Osteocyte (in vitro differentiated cells): ENCODE measurements around the gene PHTF2. TPM values are rescaled to one million over a fixed set of nuclear protein-coding genes. Genes with fewer than 3 reads are reported as not detected.

Experiments
- DNase-seq: peaks from one replicate; pipeline ENCODE4 v3.0.0; 2021; ENCODE audit warnings: mixed read lengths; ENCODE audit not compliant: unreplicated experiment; ENCODE audit errors: extremely low spot score
- H3K27ac Mint-ChIP-seq: one replicate; pipeline ENCODE4 v1.8.0; 2021; ENCODE audit warnings: mild to moderate bottlenecking, mixed read lengths; ENCODE audit not compliant: unreplicated experiment
- H3K27me3 Mint-ChIP-seq: one replicate; pipeline ENCODE4 v1.8.0; 2021; ENCODE audit warnings: mixed read lengths; ENCODE audit not compliant: unreplicated experiment
- H3K36me3 Mint-ChIP-seq: one replicate; pipeline ENCODE4 v1.8.0; 2021; ENCODE audit warnings: mixed read lengths; ENCODE audit not compliant: unreplicated experiment
- H3K4me1 Mint-ChIP-seq: one replicate; pipeline ENCODE4 v1.8.0; 2021; ENCODE audit warnings: mixed read lengths; ENCODE audit not compliant: unreplicated experiment
- H3K4me3 Mint-ChIP-seq: one replicate; pipeline ENCODE4 v1.8.0; 2021; ENCODE audit warnings: mild to moderate bottlenecking, moderate library complexity, mixed read lengths; ENCODE audit not compliant: unreplicated experiment
- H3K9me3 Mint-ChIP-seq: one replicate; pipeline ENCODE4 v1.8.0; 2021; ENCODE audit warnings: mixed read lengths; ENCODE audit not compliant: unreplicated experiment
- total RNA-seq: library from RNA; stranded (reverse); gene quantifications from 2 replicates; pipeline ENCODE4 v1.2.1, GENCODE V29; 2021
- TF ChIP-seq, protein P1 (sequence below): fragments of 200-600 bp; sonication (generic); IDR thresholded peaks from 2 replicates; pipeline ENCODE4 v1.5.0; 2021; ENCODE audit warnings: antibody characterized with exemption, mild to moderate bottlenecking, moderate library complexity

The PHTF2 gene
- total RNA-seq, 1 donor from 2014 or later = 29.3 TPM

DNA sequence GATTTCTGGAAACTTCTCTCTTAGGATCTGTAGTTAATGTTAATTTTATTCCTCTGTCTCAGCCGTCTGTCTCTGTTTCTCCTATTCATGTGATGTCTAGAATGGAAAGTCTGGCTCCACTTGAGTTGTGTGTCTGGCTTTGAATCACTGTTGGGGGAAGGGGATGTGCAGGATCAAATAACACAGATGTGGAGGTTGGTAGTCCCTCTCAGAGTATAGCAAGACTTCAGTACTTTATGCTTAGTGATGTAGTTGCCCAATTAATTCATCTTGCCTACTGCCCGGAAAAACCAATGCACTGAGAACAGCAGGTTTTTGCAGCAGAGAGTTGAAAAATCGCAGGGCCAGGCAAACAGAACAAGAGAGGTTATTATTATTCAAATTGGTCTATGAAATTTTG lies 79.2 kb downstream of the PHTF2 start:
- Mint-ChIP-seq H3K4me3 (no peak overlapping the region), H3K9me3 (no peaks in the 10 kb centered on the region), H3K27me3 (no peaks in the 10 kb centered on the region), H3K27ac (no peak overlapping the region), H3K4me1 (peaks cover 2% of the 10 kb centered on the region), H3K36me3 (peaks cover 3% of the 10 kb centered on the region)
- TF ChIP-seq, protein P1, sequence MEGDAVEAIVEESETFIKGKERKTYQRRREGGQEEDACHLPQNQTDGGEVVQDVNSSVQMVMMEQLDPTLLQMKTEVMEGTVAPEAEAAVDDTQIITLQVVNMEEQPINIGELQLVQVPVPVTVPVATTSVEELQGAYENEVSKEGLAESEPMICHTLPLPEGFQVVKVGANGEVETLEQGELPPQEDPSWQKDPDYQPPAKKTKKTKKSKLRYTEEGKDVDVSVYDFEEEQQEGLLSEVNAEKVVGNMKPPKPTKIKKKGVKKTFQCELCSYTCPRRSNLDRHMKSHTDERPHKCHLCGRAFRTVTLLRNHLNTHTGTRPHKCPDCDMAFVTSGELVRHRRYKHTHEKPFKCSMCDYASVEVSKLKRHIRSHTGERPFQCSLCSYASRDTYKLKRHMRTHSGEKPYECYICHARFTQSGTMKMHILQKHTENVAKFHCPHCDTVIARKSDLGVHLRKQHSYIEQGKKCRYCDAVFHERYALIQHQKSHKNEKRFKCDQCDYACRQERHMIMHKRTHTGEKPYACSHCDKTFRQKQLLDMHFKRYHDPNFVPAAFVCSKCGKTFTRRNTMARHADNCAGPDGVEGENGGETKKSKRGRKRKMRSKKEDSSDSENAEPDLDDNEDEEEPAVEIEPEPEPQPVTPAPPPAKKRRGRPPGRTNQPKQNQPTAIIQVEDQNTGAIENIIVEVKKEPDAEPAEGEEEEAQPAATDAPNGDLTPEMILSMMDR = no peak
- DNase-seq = no peak

DNA sequence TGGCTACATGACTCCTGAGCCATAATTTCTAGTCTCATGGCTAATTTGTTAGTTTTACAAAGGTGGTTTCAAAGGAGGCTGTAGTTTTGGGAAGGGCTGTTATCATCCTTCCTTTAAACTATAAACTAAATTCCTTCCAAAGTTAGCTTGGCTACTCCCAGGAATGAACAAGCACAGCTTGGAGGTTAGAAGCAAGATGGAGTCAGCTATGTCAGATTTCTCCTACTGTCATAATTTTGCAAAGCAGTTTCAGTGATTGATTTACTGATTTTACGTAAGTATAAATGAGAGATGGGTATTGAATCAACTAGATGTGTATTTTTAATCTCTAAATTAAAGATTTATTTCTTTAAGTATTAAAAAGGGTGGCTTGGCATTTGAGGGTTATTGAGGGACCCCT lies 79.9 kb downstream of the PHTF2 start:
- Mint-ChIP-seq H3K4me3 (no peak overlapping the region), H3K4me1 (peaks cover 2% of the 10 kb centered on the region), H3K36me3 (peaks cover 3% of the 10 kb centered on the region), H3K9me3 (no peaks in the 10 kb centered on the region), H3K27ac (no peak overlapping the region), H3K27me3 (no peaks in the 10 kb centered on the region)
- no peak for DNase-seq
- TF ChIP-seq, protein P1 = no peak

DNA sequence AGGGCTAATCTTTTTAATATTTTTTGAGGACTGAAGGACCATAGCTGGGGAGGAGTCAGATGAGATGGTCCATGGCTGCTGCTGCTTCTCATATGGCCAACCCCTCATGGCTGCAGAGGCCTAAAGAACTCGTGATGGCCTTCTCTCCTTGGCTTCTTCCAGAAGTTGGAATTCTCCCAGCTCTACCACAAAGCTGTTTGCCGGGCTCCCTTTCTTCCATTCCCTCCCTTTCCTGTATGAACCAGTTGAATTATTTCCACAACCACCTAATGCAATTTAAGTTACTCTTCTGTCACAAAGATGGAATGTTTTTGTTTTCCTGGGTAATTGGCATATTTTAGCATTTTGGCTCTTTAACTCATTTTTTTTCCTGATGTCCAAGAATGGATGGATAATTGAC lies 80.7 kb downstream of the PHTF2 start:
- Mint-ChIP-seq H3K4me1 (peaks cover 2% of the 10 kb centered on the region), H3K27me3 (no peaks in the 10 kb centered on the region), H3K4me3 (no peak overlapping the region), H3K27ac (peak overlapping the region; percentile 4), H3K9me3 (no peaks in the 10 kb centered on the region), H3K36me3 (peaks cover 3% of the 10 kb centered on the region)
- TF ChIP-seq, protein P1 = no peak
- no peak for DNase-seq

DNA sequence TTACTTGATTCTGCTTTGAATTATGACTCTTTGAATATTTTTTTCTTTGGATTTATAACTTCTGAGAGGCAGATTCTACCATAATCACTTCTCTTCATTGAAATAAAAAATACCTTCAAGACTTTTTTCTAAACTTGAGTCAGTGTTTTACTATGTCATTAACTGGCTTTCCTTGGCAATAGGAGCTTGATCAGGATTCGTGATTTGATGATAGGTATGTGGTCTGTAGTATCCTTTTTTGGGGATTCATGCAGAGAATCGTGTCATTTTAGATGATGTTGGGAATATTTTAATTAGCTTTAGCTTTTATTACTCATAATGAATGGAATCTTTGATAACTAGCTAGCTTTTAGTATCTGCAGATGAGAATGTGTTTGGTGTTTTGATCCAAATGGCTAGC lies 83.3 kb downstream of the PHTF2 start:
- H3K36me3 Mint-ChIP-seq = peaks cover 3% of the 10 kb centered on the region

DNA sequence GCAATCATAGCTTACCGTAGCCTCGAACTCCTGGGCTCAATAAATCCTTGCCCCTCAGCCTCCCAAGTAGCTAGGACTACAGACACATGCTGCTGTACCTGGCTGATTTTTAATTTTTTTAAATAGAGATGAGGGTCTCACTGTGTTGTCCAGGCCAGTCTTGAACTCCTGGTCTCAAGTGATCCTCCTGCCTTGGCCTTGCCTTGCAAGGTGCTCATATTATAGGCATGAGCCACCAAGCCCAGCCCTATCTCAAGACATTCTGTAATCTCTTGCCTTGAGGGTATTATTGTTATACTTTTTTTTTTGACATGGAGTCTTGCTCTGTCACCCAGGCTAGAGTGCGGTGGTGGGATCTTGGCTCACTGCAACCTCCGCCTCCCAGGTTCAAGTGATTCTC lies 86.6 kb downstream of the PHTF2 start:
- Mint-ChIP-seq H3K4me1 (peaks cover 16% of the 10 kb centered on the region), H3K36me3 (no peaks in the 10 kb centered on the region), H3K4me3 (no peak overlapping the region), H3K27me3 (no peaks in the 10 kb centered on the region), H3K9me3 (no peaks in the 10 kb centered on the region), H3K27ac (no peak overlapping the region)
- no peak for DNase-seq
- TF ChIP-seq, protein P1 = no peak

More for the DNA sequence above, 83.3 kb downstream of the PHTF2 start:
- Mint-ChIP-seq H3K27ac (no peak overlapping the region), H3K9me3 (no peaks in the 10 kb centered on the region), H3K27me3 (no peaks in the 10 kb centered on the region), H3K4me3 (no peak overlapping the region), H3K4me1 (peaks cover 2% of the 10 kb centered on the region)
- TF ChIP-seq, protein P1 = no peak
- no peak for DNase-seq
